UCSD-AML1 (cell line): ENCODE results near the gene ATP8B2.

Experiments
- DNase-seq: peaks from one replicate; lab custom pipeline; 2025; ENCODE audit not compliant: unreplicated experiment; lab: John Stamatoyannopoulos, UW

The ATP8B2 gene

DNA sequence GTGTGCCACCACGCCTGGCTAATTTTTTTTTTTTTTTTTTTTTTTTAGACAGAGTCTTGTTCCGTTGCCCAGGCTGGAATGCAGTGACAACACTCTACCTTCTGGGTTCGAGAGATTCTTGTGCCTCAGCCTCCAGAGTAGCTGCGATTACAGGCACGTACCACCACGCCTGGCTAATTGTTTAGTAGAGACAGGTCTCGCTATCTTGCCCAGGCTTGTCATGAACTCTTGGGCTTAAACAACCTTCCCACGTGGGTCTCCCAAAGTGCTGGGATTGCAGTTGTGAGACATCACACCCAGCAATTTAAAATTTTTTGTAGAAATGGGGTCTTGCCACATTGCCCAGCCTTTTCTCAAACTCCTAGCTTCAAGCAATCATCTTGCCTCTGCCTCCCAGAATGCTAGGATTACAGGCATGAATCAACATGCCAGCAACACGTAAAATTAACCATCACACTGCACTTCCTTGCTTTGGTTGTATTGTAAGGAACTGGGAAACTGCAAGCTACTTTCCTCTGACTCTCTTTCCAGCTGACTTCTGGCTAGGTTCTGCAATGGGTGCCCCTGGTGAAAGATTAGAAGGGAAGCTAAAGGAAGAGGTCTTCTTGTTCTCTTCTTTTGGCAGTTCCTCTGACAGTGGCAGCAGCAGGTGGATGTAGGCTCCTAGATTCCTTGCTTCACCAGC, 65.9 kb downstream of the ATP8B2 start:
- DNase-seq, result no peak

DNA sequence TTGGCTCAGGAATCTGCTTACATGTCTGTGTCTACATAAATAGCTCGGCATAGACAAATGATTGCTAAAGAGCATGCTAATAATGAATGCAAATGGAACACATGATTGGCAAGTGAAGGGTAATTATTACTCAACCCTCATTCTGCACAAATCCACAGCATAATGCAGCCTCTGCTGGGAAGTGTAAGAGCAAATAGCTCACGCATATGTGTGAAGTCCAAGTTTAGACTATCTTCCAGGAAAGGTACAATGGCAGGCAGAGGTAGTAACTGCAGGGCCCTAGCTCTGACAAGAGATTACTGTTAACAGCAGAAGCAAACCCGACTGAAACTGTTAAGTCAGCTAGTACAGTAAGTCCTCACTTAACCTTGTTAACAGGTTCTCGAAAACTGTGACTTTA, 72.8 kb downstream of the ATP8B2 start:
- DNase-seq, result no peak

GRCh38 chr1:154398678-154399077, 73.4 kb downstream of the ATP8B2 start:
- DNase-seq, result no peak

GRCh38 chr1:154400381-154400801, 75.1 kb downstream of the ATP8B2 start:
- DNase-seq, result no peak
